Karpas-422 (cell line): Measurements from ENCODE around the gene WDCP. TPM values are rescaled to one million over a fixed set of nuclear protein-coding genes. Genes with fewer than 3 reads are reported as not detected.
"Not testable (repeated sequence)": the region's sequence is repeated elsewhere in the genome, so short reads cannot be mapped to it uniquely, and the experiment has no call there.

ENCODE experiments used
- DNase-seq: peaks from one replicate; pipeline ENCODE4 v3.0.0-alpha.2; 2015
- H2AFZ ChIP-seq: fragments of 200-600 bp; sonication (generic); 2 replicates; pipeline ENCODE4 v1.6.1; 2014; ENCODE audit warnings: antibody characterized with exemption, low read length, mixed read lengths
- H3K27ac ChIP-seq: fragments of 200-600 bp; sonication (generic); 2 replicates; pipeline ENCODE4 v1.5.1; 2014; ENCODE audit warnings: mild to moderate bottlenecking, low read length, moderate library complexity
- H3K27me3 ChIP-seq: fragments of 200-600 bp; sonication (generic); 2 replicates; pipeline ENCODE4 v1.6.1; 2014; ENCODE audit warnings: low read length, mixed read lengths
- H3K36me3 ChIP-seq: fragments of 200-600 bp; sonication (generic); 2 replicates; pipeline ENCODE4 v1.6.1; 2014; ENCODE audit warnings: low read length, mixed read lengths; ENCODE audit not compliant: insufficient read depth
- H3K4me1 ChIP-seq: fragments of 200-600 bp; sonication (generic); 2 replicates; pipeline ENCODE4 v1.6.1; 2014; ENCODE audit warnings: mild to moderate bottlenecking, low read length, mixed read lengths
- H3K4me2 ChIP-seq: fragments of 200-600 bp; sonication (generic); 2 replicates; pipeline ENCODE4 v1.6.1; 2014; ENCODE audit warnings: low read length, low read depth, mild to moderate bottlenecking; ENCODE audit not compliant: poor library complexity, severe bottlenecking
- H3K4me3 ChIP-seq: fragments of 200-600 bp; sonication (generic); 2 replicates; pipeline ENCODE4 v1.5.1; 2014; ENCODE audit warnings: mild to moderate bottlenecking, antibody characterized with exemption, low read length, mixed read lengths
- H3K79me2 ChIP-seq: fragments of 200-600 bp; sonication (generic); 2 replicates; pipeline ENCODE4 v1.6.1; 2014; ENCODE audit warnings: mild to moderate bottlenecking, low read length, mixed read lengths
- H3K9ac ChIP-seq: fragments of 200-600 bp; sonication (generic); 2 replicates; pipeline ENCODE4 v1.6.0; 2014; ENCODE audit warnings: low read length
- H3K9me2 ChIP-seq: fragments of 200-600 bp; sonication (generic), shearing (Covaris generic); replicated peaks from 2 replicates; pipeline ENCODE4 v1.6.0; 2014; ENCODE audit warnings: mild to moderate bottlenecking, low read length, moderate library complexity; ENCODE audit not compliant: insufficient read depth
- H3K9me3 ChIP-seq: fragments of 300-700, 200-600 bp; sonication (generic); 2 replicates; pipeline ENCODE4 v1.6.1; 2014; ENCODE audit warnings: low read length, mixed read lengths
- H4K20me1 ChIP-seq: fragments of 200-600 bp; sonication (generic); 2 replicates; pipeline ENCODE4 v1.6.1; 2014; ENCODE audit warnings: mild to moderate bottlenecking, antibody characterized with exemption, low read length, low read depth; ENCODE audit not compliant: insufficient read depth
- total RNA-seq: library from RNA; depleted of rRNA; stranded (reverse); fragments of >200 nt; shearing (Covaris generic); gene quantifications from 2 replicates; pipeline ENCODE4 v1.2.3, GENCODE V29; 2014; ENCODE audit warnings: low replicate concordance; rRNA removed

WDCP gene
- 8.8 and 24.3 TPM in 2 replicates for total RNA-seq

- peak within 1 kb of the TSS; percentile 100 for H3K4me3 ChIP-seq
- H3K36me3 ChIP-seq, result no peaks in the 10 kb centered on the region
- no peaks in the 10 kb centered on the region for H3K27me3 ChIP-seq
- H4K20me1 ChIP-seq, result no peaks in the 10 kb centered on the region
- H3K4me2 ChIP-seq, result peak within 1 kb of the TSS; percentile 99
- H3K9me3 ChIP-seq, result no peaks in the 10 kb centered on the region
- H3K9me2 ChIP-seq, result no peaks in the 10 kb centered on the region
- H3K27ac ChIP-seq, result peak within 1 kb of the TSS; percentile 39; the same call in 1 of the 2 replicates
- H3K4me1 ChIP-seq, result peaks cover 32% of the 10 kb centered on the region
- peaks cover 42% of the 10 kb centered on the region for H3K79me2 ChIP-seq
- H2AFZ ChIP-seq, result peak within 1 kb of the TSS; percentile 84
- peak within 1 kb of the TSS; percentile 98 for H3K9ac ChIP-seq
- DNase-seq, result peak; percentile 98
Observed at GRCh38 chr2:24046930-24047702, at the start of gene WDCP. TSS of gene WDCP (minus strand) at chr2:24047391. CDS start at chr2:24039494, 7,897 bp downstream.

- H3K27me3 ChIP-seq, H3K9me2 ChIP-seq, H3K4me2 ChIP-seq, H3K27ac ChIP-seq, H3K4me1 ChIP-seq, H2AFZ ChIP-seq, H3K9ac ChIP-seq, H3K4me3 ChIP-seq, H4K20me1 ChIP-seq, H3K79me2 ChIP-seq, H3K36me3 ChIP-seq, H3K9me3 ChIP-seq: not testable (repeated sequence)
- DNase-seq, result peak; percentile 21
Observed at GRCh38 chr2:24095171-24095677, 48.0 kb upstream of the WDCP start.

- H4K20me1 ChIP-seq, H3K9me3 ChIP-seq, H3K9me2 ChIP-seq, H3K4me3 ChIP-seq, H3K36me3 ChIP-seq, H2AFZ ChIP-seq, H3K27me3 ChIP-seq, H3K79me2 ChIP-seq, H3K27ac ChIP-seq, H3K4me1 ChIP-seq, H3K4me2 ChIP-seq, H3K9ac ChIP-seq: not testable (repeated sequence)
- peak; percentile 16 for DNase-seq
Observed at GRCh38 chr2:24093270-24093669, 46.1 kb upstream of the WDCP start.

GRCh38 chr2:24088821-24089359, 41.7 kb upstream of the WDCP start:
- Histone ChIP-seq H3K27me3 (no peaks in the 10 kb centered on the region), H3K79me2 (no peaks in the 10 kb centered on the region), H3K27ac (no peak overlapping the region), H3K4me2 (no peak overlapping the region), H3K4me3 (no peak overlapping the region), H3K36me3 (no peaks in the 10 kb centered on the region), H3K9me2 (no peaks in the 10 kb centered on the region), H2AFZ (no peak overlapping the region), H4K20me1 (no peaks in the 10 kb centered on the region), H3K9ac (no peak overlapping the region), H3K4me1 (peaks cover 6% of the 10 kb centered on the region), H3K9me3 (no peaks in the 10 kb centered on the region)
- peak; percentile 17 for DNase-seq

GRCh38 chr2:24087032-24087431, 39.8 kb upstream of the WDCP start:
- Histone ChIP-seq H3K9me3 (no peaks in the 10 kb centered on the region), H3K4me1 (peaks cover 18% of the 10 kb centered on the region), H3K4me3 (no peak overlapping the region), H3K27ac (no peak overlapping the region), H3K9me2 (no peaks in the 10 kb centered on the region), H4K20me1 (no peaks in the 10 kb centered on the region), H3K36me3 (no peaks in the 10 kb centered on the region; the same call in 1 of the 2 replicates), H3K79me2 (no peaks in the 10 kb centered on the region), H3K27me3 (no peaks in the 10 kb centered on the region), H3K9ac (no peak overlapping the region), H3K4me2 (no peak overlapping the region), H2AFZ (no peak overlapping the region)
- no peak for DNase-seq

- peaks cover 18% of the 10 kb centered on the region for H3K4me1 ChIP-seq
- DNase-seq, result no peak
Observed at GRCh38 chr2:24086241-24086640, 39.0 kb upstream of the WDCP start.

GRCh38 chr2:24085200-24085489, 38.0 kb upstream of the WDCP start:
- H3K4me3 ChIP-seq, result peak overlapping the region; percentile 70
- H3K9ac ChIP-seq, result peak overlapping the region; percentile 84
- peak overlapping the region; percentile 90 for H2AFZ ChIP-seq
- no peaks in the 10 kb centered on the region; the same call in 1 of the 2 replicates for H3K36me3 ChIP-seq
- DNase-seq, result no peak
- no peaks in the 10 kb centered on the region for H3K9me3 ChIP-seq
- H3K27me3 ChIP-seq, result no peaks in the 10 kb centered on the region
- no peaks in the 10 kb centered on the region for H4K20me1 ChIP-seq
- H3K79me2 ChIP-seq, result no peaks in the 10 kb centered on the region
- H3K27ac ChIP-seq, result peak overlapping the region; percentile 93
- H3K4me1 ChIP-seq, result peaks cover 18% of the 10 kb centered on the region
- H3K9me2 ChIP-seq, result no peaks in the 10 kb centered on the region
- H3K4me2 ChIP-seq, result peak overlapping the region; percentile 97

More at GRCh38 chr2:24086241-24086640, 39.0 kb upstream of the WDCP start:
- no peak overlapping the region for H3K27ac ChIP-seq
- no peak overlapping the region for H3K9ac ChIP-seq
- H3K4me3 ChIP-seq, result no peak overlapping the region
- H2AFZ ChIP-seq, result no peak overlapping the region
- H3K9me2 ChIP-seq, result no peaks in the 10 kb centered on the region
- no peaks in the 10 kb centered on the region for H3K79me2 ChIP-seq
- no peaks in the 10 kb centered on the region; the same call in 1 of the 2 replicates for H3K36me3 ChIP-seq
- no peaks in the 10 kb centered on the region for H3K27me3 ChIP-seq
- H3K9me3 ChIP-seq, result no peaks in the 10 kb centered on the region
- H4K20me1 ChIP-seq, result no peaks in the 10 kb centered on the region
- no peak overlapping the region for H3K4me2 ChIP-seq

- Histone ChIP-seq H3K9me3 (no peaks in the 10 kb centered on the region), H3K36me3 (no peaks in the 10 kb centered on the region; the same call in 1 of the 2 replicates), H3K9ac (peak within 1 kb of the TSS; percentile 84), H3K27me3 (no peaks in the 10 kb centered on the region), H2AFZ (peak within 1 kb of the TSS; percentile 90), H3K9me2 (no peaks in the 10 kb centered on the region), H3K4me2 (peak within 1 kb of the TSS; percentile 97), H3K4me3 (peak within 1 kb of the TSS; percentile 70), H3K27ac (peak within 1 kb of the TSS; percentile 93), H4K20me1 (no peaks in the 10 kb centered on the region), H3K4me1 (peaks cover 18% of the 10 kb centered on the region), H3K79me2 (no peaks in the 10 kb centered on the region)
- DNase-seq, result peak; percentile 94
Observed at GRCh38 chr2:24084386-24085199, 37.4 kb upstream of the WDCP start, which contains the start of gene TP53I3. TSS of gene TP53I3 (minus strand) at chr2:24084834. CDS start at chr2:24084326, 508 bp downstream.
